ENCODE results near the gene GSDME. TPM values are rescaled to one million over a fixed set of nuclear protein-coding genes. Genes with fewer than 3 reads are reported as not detected.

The GSDME gene
- total RNA-seq, 1 experiment from 2014 or later, result 0.48 TPM

- no peaks in the 10 kb centered on the region for H3K36me3 ChIP-seq (replicated peaks; ENCODE audit: control insufficient read depth, insufficient read depth, low read length)
- DNase-seq, result no peak
- H3K4me3 ChIP-seq (ENCODE audit: insufficient read depth, low read depth, low read length), result no peak overlapping the region
- no peaks in the 10 kb centered on the region for H3K27me3 ChIP-seq (ENCODE audit: control insufficient read depth, insufficient read depth, low read length)
Observed at GRCh38 chr7:24701261-24702235, 55.7 kb downstream of the GSDME start.

DNA sequence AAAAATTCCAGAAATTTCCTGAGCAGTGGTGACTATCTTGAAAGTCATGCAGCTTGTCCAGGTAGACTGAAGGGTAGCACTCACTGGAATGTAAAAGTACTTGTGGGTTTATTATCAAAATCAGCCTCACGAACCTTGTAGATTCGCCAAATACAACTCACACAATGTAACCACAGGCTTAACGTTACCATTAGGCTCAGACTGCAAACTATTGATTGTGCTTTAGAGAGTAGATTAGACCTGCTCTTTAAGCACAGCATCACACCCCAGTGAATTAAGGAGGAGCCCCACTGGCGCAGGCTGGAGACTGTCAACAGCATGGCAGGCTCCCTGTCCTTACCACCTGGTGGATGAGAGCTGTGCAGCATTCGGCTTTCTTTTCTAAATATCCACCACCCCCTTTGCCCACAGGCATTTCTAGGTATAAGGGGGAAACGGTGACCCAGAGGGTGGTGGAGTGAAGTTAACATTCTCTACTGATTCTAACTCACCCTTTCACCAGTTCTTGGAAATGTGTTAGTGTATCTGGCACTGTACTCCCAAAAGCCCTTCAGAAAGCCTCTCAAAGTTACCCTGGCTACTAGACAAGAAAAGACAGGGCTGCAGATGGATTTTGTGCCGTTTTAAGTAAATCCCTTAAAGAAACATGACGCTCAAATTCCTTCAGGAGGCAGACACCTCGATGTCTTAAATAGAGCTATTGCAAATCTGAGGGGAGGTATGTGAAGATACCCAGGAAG, 56.6 kb downstream of the GSDME start:
- peak; percentile 26 for DNase-seq
- H3K27me3 ChIP-seq (ENCODE audit: control insufficient read depth, insufficient read depth, low read length), result no peaks in the 10 kb centered on the region
- H3K36me3 ChIP-seq (replicated peaks; ENCODE audit: control insufficient read depth, insufficient read depth, low read length), result no peaks in the 10 kb centered on the region; the same call in 1 of the 2 replicates
- H3K4me3 ChIP-seq (ENCODE audit: insufficient read depth, low read depth, low read length), result no peak overlapping the region

GRCh38 chr7:24698531-24699266, 58.6 kb downstream of the GSDME start:
- DNase-seq, result no peak

DNA sequence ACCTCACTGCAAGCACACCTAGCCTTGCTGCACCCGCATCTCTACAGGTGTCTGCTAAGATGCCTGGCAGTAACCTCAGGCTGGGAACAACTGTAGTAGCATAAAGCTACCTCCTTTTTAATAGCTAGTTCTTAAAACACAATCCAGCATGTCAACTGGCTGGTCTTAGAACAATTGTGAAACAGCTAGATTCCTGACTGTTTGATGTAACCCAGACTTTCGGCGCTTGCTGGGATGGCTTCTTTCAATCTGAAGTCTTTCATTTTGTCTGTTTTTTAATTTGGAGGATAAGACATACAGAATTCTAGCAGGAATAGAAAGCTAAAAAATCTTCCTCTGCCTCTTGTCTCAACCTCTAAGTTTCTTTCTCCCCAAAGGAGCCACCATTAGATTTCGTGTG, 59.8 kb downstream of the GSDME start:
- DNase-seq, result no peak
- Histone ChIP-seq H3K27me3 (ENCODE audit: control insufficient read depth, insufficient read depth, low read length) (no peaks in the 10 kb centered on the region), H3K36me3 (replicated peaks; ENCODE audit: control insufficient read depth, insufficient read depth, low read length) (no peaks in the 10 kb centered on the region; the same call in 1 of the 2 replicates), H3K4me3 (ENCODE audit: insufficient read depth, low read depth, low read length) (no peak overlapping the region)

More at GRCh38 chr7:24698531-24699266, 58.6 kb downstream of the GSDME start:
- H3K4me3 ChIP-seq (ENCODE audit: insufficient read depth, low read depth, low read length), result no peak overlapping the region
- H3K36me3 ChIP-seq (replicated peaks; ENCODE audit: control insufficient read depth, insufficient read depth, low read length), result no peaks in the 10 kb centered on the region; the same call in 1 of the 2 replicates
- H3K27me3 ChIP-seq (ENCODE audit: control insufficient read depth, insufficient read depth, low read length), result no peaks in the 10 kb centered on the region

- H3K36me3 ChIP-seq (replicated peaks; ENCODE audit: control insufficient read depth, insufficient read depth, low read length), result no peaks in the 10 kb centered on the region; the same call in 1 of the 2 replicates
- no peak for DNase-seq
- no peaks in the 10 kb centered on the region for H3K27me3 ChIP-seq (ENCODE audit: control insufficient read depth, insufficient read depth, low read length)
- H3K4me3 ChIP-seq (ENCODE audit: insufficient read depth, low read depth, low read length), result no peak overlapping the region
Observed at GRCh38 chr7:24692592-24692991, 64.7 kb downstream of the GSDME start.

- Histone ChIP-seq H3K36me3 (replicated peaks; ENCODE audit: control insufficient read depth, insufficient read depth, low read length) (no peaks in the 10 kb centered on the region), H3K4me3 (ENCODE audit: insufficient read depth, low read depth, low read length) (no peak overlapping the region), H3K27me3 (ENCODE audit: control insufficient read depth, insufficient read depth, low read length) (no peaks in the 10 kb centered on the region)
- no peak for DNase-seq
Observed at GRCh38 chr7:24690251-24690650, 67.0 kb downstream of the GSDME start.

DNA sequence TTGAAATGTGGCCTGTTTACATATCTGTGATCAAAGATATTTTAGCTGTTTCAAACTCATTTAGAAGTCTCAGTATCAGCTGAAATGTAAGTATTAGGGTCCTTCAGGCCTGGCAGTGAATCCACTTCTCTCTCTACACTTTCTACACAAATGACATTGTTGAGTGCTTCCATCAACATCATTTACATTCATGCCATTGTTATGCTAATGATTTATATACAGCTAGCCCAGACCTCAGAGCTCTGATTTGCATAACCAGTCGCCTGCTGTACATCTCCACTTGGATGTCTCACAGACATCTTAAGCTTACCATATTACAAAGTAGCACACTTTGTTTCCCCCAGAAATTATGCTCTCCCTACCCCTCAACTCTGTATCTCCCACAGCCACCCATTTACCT, 71.6 kb downstream of the GSDME start:
- Histone ChIP-seq H3K4me3 (ENCODE audit: insufficient read depth, low read depth, low read length) (no peak overlapping the region), H3K36me3 (replicated peaks; ENCODE audit: control insufficient read depth, insufficient read depth, low read length) (no peaks in the 10 kb centered on the region; the same call in 1 of the 2 replicates), H3K27me3 (ENCODE audit: control insufficient read depth, insufficient read depth, low read length) (no peaks in the 10 kb centered on the region)
- DNase-seq, result peak; percentile 3

- Histone ChIP-seq H3K36me3 (replicated peaks; ENCODE audit: control insufficient read depth, insufficient read depth, low read length) (no peaks in the 10 kb centered on the region; the same call in 1 of the 2 replicates), H3K4me3 (ENCODE audit: insufficient read depth, low read depth, low read length) (no peak overlapping the region), H3K27me3 (ENCODE audit: control insufficient read depth, insufficient read depth, low read length) (no peaks in the 10 kb centered on the region)
- no peak for DNase-seq
Observed at GRCh38 chr7:24670782-24671181, 86.5 kb downstream of the GSDME start.

GRCh38 chr7:24669971-24670591, 87.2 kb downstream of the GSDME start:
- H3K4me3 ChIP-seq (ENCODE audit: insufficient read depth, low read depth, low read length), result no peak overlapping the region
- DNase-seq, result peak; percentile 5
- H3K27me3 ChIP-seq (ENCODE audit: control insufficient read depth, insufficient read depth, low read length), result no peaks in the 10 kb centered on the region
- H3K36me3 ChIP-seq (replicated peaks; ENCODE audit: control insufficient read depth, insufficient read depth, low read length), result no peaks in the 10 kb centered on the region; the same call in 1 of the 2 replicates

DNA sequence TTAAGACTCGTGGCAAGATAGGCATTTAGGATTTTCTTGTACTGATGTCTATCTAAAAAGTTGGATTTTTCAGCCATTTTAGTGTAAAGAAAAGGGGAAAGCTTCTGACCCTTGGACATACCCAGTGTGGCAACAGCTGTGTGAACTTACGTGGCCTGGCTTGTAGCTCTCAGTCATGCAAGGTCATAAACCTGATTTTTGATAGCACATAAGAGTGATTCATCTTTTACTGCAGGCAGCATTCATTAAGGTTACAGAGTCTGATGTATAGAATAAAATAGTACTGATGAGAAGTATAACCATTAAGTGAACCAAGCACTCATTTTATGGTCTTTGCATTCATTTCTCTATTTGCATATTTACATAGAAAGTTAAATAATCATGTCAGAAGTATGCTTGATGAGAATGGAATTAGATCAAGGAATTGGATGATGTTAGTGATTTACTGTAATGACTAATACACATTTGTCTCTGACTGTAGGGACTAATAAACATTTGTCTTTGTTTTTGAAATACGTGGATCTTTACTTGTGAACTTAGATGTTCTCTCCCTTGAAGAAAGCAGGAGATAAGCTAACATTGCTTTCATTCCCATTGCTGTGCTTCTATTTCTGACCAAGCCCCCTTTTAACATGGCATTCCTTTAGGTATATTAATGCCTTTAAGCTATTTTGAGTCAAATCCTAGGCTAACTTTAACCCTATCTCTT, 88.2 kb downstream of the GSDME start:
- H3K27me3 ChIP-seq (ENCODE audit: control insufficient read depth, insufficient read depth, low read length), result no peaks in the 10 kb centered on the region
- no peaks in the 10 kb centered on the region; the same call in 1 of the 2 replicates for H3K36me3 ChIP-seq (replicated peaks; ENCODE audit: control insufficient read depth, insufficient read depth, low read length)
- H3K4me3 ChIP-seq (ENCODE audit: insufficient read depth, low read depth, low read length), result no peak overlapping the region
- DNase-seq, result no peak

DNA sequence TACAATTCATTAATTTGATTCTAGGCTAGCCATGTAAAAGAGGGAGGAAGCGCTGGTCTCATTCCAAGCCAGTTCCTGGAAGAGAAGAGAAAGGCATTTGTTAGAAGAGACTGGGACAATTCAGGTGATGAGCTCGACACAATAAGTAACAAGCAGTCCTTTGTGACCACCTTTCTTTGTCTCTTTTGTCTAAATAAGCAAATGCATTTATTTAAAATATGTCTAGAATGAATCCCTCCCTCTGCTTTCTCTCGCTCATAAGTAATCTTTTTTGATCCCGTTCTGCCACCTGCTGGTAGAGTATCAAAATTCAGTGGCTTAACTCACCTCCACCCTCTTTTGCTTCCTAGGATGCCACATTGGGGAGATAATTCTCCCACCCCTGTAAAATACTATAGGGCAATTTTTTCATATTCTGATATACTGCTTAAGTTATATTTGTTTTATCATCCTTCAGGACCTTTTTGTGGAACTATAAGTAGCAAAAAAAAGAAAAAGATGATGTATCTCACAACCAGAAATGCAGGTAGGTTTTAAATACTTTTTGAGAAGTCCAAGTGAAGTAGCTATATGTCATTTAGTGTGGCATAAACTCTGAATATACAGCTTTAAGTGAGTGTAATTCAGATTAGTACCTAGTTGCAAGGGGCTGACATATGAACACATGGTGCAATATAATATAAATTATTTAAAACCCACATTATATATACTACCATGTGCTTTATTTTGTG, 91.5 kb downstream of the GSDME start:
- DNase-seq, result peak; percentile 15

DNA sequence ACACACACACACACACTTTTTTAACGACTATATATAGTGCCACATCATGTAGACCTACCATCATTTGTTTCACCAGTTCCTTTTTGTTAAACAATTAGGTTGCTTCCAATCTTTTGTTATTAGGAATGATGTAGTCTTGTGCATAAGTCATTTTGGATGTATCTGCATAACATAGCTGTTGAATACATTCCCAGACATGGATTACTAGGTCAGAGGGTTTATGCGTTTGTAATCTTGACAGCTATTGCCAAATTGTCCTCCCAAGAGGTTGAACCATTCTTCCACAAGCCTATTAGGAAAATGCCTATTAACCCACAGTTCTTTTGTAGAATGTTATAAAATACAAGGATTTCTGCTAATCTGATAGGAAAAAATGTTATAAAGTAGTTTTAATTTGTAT, 96.7 kb downstream of the GSDME start:
- no peaks in the 10 kb centered on the region for H3K27me3 ChIP-seq (ENCODE audit: control insufficient read depth, insufficient read depth, low read length)
- H3K4me3 ChIP-seq (ENCODE audit: insufficient read depth, low read depth, low read length), result no peak overlapping the region
- H3K36me3 ChIP-seq (replicated peaks; ENCODE audit: control insufficient read depth, insufficient read depth, low read length), result no peaks in the 10 kb centered on the region
- DNase-seq, result no peak

More for the DNA sequence above, 91.5 kb downstream of the GSDME start:
- H3K36me3 ChIP-seq (replicated peaks; ENCODE audit: control insufficient read depth, insufficient read depth, low read length), result no peaks in the 10 kb centered on the region; the same call in 1 of the 2 replicates
- no peak overlapping the region for H3K4me3 ChIP-seq (ENCODE audit: insufficient read depth, low read depth, low read length)
- H3K27me3 ChIP-seq (ENCODE audit: control insufficient read depth, insufficient read depth, low read length), result no peaks in the 10 kb centered on the region

DNA sequence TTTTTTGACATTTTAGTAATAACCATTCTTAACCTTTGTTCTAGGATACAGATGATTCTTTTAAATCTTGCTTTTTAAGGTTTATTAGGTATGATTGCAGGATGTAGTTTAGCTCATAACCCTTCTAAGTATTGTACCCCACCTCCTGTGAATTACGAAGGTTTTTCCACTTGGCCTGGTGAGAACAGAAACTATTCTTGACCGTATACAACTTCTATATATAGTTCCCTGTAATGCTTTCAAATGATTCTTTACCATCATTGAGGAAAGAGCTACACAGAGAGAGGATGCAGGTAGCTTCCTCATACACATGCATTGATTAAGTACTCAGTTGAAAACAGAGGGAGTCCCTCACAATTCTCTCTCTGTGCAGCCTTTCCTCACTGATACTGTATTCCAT, 97.8 kb downstream of the GSDME start:
- Histone ChIP-seq H3K27me3 (ENCODE audit: control insufficient read depth, insufficient read depth, low read length) (no peaks in the 10 kb centered on the region), H3K4me3 (ENCODE audit: insufficient read depth, low read depth, low read length) (no peak overlapping the region)
- DNase-seq, result no peak

More for the DNA sequence above, 97.8 kb downstream of the GSDME start:
- no peaks in the 10 kb centered on the region for H3K36me3 ChIP-seq (replicated peaks; ENCODE audit: control insufficient read depth, insufficient read depth, low read length)

All from H7 (cell line).